GM10248 (cell line): ENCODE results near the gene TNS1.

Experiments used
- CTCF ChIA-PET: fragments of 300-600 bp; sonication (Branson Sonifier 250); formaldehyde crosslinking; extraction: SDS; loops from one replicate; lab custom pipeline; 2021; ENCODE audit warnings: antibody characterized with exemption; lab: Yijun Ruan, JAX
- POLR2A ChIA-PET: fragments of 350-650 bp; sonication (Branson Sonifier 250); formaldehyde crosslinking; extraction: SDS; loops from one replicate; lab custom pipeline; 2020; ENCODE audit warnings: antibody characterized with exemption; lab: Yijun Ruan, JAX
- DNase-seq: peaks from one replicate; pipeline ENCODE4 v3.0.0; 2012; ENCODE audit errors: extremely low spot score
- TF ChIP-seq, protein P1 (sequence below): IDR thresholded peaks from 2 replicates; pipeline ENCODE4 v1.5.1; 2012; ENCODE audit warnings: mild to moderate bottlenecking, low read depth; ENCODE audit errors: extremely low read depth, missing control alignments, control extremely low read depth

TNS1 gene

DNA sequence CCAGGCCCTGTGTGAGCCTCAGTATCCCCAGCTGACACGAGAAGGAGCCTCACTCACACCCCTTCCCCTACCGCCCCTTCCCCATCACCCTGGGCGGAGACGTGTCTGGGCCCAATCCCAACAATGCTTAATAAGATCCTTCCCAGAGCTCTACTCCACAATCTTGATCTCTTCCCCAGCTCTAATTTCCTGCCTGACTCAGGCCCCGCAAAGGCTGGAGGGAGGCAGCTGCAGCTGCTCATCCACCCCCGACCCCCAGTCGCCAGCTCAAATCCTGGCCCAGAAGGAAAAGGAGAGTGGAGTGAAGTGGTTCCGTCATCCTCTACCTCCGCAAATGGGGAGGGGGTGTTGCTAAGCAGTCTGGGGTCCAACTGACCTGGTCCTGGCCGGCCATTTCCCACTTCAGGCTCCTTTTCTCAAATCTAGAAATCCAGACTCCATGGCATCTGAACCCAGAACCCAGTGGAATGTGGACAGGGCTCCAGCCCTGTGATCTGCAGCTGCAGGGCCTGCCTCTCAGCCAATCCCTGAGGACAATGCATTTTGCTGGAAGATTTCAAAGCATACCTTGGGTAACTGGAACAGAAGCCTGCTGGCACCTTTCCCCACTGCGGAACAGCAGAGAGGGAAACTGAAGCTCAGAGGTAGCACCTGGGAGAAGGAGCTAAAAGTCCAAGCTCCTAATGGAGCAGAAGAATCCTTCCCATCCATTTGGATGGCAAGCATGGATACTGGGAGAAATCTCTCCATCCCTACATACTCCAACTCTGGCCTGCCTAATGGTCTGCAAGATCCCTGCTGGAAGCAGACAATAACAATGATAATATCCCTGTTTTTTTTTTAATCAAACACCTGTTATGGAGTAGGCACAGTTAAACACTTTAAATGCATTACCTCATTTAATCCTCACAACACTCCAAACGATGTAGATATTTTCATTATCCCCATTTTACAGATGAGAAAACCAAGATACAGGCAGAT lies 5.6 kb upstream of the TNS1 start:
- ChIA-PET CTCF (interaction anchor here (0.9 to 3.1 kb wide), 5 partner anchors 14 to 223 kb away, joined by 3 to 11 read pairs (median 3); no protein-coding TSS in a partner anchor), POLR2A (no interaction called here)

DNA sequence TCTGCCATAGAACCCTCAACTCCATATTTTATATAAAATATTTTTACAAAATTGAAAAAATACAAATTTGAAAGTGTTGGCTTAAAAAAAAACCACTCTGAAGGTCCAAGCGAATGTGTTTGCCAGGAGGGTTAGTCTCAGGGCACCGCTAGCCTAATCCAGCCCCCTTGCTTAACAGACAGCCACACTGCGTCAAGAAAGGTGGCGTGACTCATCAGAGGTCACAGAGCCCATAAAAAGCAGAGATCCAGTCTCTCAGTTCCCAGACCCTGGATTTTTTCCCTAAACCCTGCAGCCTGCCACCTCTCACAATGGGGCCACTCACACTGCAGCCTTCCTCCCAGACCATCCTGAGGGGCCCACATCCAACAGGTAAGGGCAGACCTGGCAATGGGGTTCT lies 3.9 kb upstream of the TNS1 start:
- TF ChIP-seq, protein P1, sequence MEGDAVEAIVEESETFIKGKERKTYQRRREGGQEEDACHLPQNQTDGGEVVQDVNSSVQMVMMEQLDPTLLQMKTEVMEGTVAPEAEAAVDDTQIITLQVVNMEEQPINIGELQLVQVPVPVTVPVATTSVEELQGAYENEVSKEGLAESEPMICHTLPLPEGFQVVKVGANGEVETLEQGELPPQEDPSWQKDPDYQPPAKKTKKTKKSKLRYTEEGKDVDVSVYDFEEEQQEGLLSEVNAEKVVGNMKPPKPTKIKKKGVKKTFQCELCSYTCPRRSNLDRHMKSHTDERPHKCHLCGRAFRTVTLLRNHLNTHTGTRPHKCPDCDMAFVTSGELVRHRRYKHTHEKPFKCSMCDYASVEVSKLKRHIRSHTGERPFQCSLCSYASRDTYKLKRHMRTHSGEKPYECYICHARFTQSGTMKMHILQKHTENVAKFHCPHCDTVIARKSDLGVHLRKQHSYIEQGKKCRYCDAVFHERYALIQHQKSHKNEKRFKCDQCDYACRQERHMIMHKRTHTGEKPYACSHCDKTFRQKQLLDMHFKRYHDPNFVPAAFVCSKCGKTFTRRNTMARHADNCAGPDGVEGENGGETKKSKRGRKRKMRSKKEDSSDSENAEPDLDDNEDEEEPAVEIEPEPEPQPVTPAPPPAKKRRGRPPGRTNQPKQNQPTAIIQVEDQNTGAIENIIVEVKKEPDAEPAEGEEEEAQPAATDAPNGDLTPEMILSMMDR: no peak
- CTCF ChIA-PET: interaction anchor here (3.1 kb wide), 1 partner anchor 13 kb away, joined by 11 read pairs; no protein-coding TSS in a partner anchor
- POLR2A ChIA-PET: no interaction called here
- DNase-seq: no peak

More for the DNA sequence above, 5.6 kb upstream of the TNS1 start:
- TF ChIP-seq, protein P1: no peak
- no peak for DNase-seq

DNA sequence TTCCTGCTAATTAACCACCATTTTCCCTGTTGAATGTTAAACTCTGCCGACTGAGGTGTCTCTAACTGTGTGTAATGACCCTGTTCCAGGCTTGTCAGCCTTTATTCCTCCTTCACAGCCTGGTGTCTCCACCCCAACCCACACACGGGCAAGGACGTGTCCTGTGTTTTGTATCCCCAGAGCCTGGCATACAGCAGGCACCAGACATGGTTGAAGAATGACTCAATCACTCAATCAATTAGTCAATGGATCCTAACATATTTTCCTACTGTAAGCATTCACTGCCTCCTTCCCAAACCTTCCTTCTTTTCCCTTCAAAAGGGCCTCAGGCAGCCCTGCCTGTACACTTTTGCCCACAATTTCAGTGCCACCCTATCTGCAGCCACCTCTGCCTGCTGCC lies 2.7 kb upstream of the TNS1 start:
- DNase-seq: no peak
- ChIA-PET CTCF (interaction anchor here (0.9 to 3.1 kb wide), 4 partner anchors 11 to 220 kb away, joined by 3 to 11 read pairs (median 5); no protein-coding TSS in a partner anchor), POLR2A (no interaction called here)
- TF ChIP-seq, protein P1: no peak

DNA sequence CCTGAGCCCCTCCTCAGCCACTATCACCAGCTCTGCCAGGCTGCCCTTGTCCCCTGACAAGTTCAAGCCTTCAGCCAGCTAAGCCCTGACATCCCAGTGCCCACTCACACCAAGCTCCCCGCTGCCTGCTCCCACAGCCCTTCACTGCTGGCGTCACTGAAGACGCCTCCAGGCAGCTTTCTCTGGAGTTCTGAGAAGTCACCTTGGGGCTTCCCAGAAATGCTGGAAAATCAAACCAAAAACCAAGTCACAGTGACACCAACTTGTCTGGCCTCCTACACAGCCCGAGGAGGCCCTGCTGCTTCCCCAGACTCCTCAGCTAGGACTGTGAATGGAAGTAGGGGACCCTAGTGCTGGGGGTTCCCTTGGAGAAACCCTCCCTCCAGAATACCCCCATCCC lies 2.2 kb upstream of the TNS1 start:
- TF ChIP-seq, protein P1: no peak
- ChIA-PET CTCF (interaction anchor here (1.2 to 1.9 kb wide), 2 partner anchors 17 to 219 kb away, joined by 4 to 6 read pairs; no protein-coding TSS in a partner anchor), POLR2A (no interaction called here)
- no peak for DNase-seq

DNA sequence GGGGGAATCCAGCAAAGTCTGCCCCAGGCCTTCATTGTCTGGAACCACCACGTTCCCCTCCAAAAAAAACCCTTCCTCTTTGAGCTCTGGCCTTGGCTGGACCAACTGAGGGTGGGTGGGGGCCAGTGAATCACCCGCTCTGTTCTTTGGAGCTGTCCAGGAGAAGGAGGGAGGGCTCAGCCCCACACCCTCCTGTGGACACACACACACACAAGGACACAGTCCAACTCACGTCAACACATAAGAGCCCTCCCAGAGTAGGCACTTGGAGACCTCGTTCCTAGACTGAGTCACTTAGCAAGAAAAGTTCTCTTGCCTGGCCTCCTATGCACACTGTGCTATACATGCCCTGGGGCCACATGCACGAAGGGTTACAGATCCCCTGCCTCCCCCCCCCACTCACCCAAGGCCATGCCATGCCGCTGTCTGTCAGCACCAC lies 1.2 kb upstream of the TNS1 start:
- POLR2A ChIA-PET: no interaction called here
- CTCF ChIA-PET: interaction anchor here (2.1 kb wide), 1 partner anchor 10 kb away, joined by 5 read pairs; no protein-coding TSS in a partner anchor
- TF ChIP-seq, protein P1: no peak
- DNase-seq: no peak

DNA sequence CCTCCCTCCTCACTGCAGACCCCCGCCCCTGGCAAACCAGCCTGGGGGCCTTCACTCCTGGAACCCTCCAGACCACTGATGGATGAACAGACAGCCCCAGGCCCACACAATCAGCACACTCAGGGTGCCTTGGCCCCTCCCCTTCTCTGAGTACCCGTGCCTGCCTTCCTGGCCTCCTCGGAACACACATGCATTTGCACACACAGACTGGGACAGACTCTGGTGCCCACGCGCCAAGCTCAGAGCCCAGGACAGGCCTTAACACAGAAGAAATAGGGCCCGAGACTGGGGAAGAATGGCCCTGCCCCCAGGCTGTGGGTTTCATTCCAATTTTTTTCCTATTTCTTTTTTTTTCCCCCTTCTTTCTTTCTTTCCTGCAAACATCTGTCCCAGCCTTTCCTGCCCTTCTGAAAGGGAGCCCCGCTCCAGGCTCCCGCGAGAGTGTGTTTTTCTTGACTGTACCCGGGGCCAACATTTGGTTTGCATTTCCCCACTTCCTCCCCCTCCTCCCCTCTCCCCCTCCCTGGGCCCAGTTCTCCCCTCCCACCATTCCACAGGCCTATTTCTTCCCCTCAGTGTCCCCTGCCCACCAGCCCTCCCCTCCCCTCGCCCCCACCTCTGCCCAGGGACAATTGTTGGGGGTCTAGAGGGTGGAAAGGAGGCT lies 618 bp upstream of the TNS1 start:
- ChIA-PET CTCF (interaction anchor here (1.8 to 2.1 kb wide), 2 partner anchors 9 to 14 kb away, joined by 3 to 5 read pairs; no protein-coding TSS in a partner anchor), POLR2A (no interaction called here)
- no peak for DNase-seq
- TF ChIP-seq, protein P1: no peak
